Fibroblast of lung (primary cell): ENCODE results near the gene NAGLU. TPM values are rescaled to one million over a fixed set of nuclear protein-coding genes. Genes with fewer than 3 reads are reported as not detected.

ENCODE experiments used
- DNase-seq, 2 donors: peaks; one replicate each; pipeline versions ENCODE4 v3.0.0 to v3.0.0-alpha.2; 2010; ENCODE audit warnings: low read depth in 2 of 2
- H2AFZ ChIP-seq: 2 replicates; pipeline ENCODE4 v1.5.1; 2012; ENCODE audit warnings: low read length, control low read depth, inconsistent platforms
- H3K27ac ChIP-seq: 2 replicates; pipeline ENCODE4 v1.5.1; 2011; ENCODE audit warnings: low read length, control low read depth; ENCODE audit not compliant: insufficient read depth
- H3K27me3 ChIP-seq: 2 replicates; pipeline ENCODE4 v1.5.1; 2011; ENCODE audit warnings: mild to moderate bottlenecking, low read length; ENCODE audit not compliant: control insufficient read depth, insufficient read depth
- H3K36me3 ChIP-seq: 2 replicates; pipeline ENCODE4 v1.5.1; 2011; ENCODE audit warnings: low read length; ENCODE audit not compliant: control insufficient read depth, insufficient read depth
- H3K4me1 ChIP-seq: 2 replicates; pipeline ENCODE4 v1.5.1; 2011; ENCODE audit warnings: low read length; ENCODE audit not compliant: control insufficient read depth, insufficient read depth; ENCODE audit errors: extremely low read depth
- H3K4me2 ChIP-seq: 2 replicates; pipeline ENCODE4 v1.5.1; 2011; ENCODE audit warnings: low read length, control low read depth; ENCODE audit not compliant: insufficient read depth; ENCODE audit errors: extremely low read depth
- H3K4me3 ChIP-seq, 4 experiments: fragments of 200-600 bp in 1 of 4; sonication (generic) in 1 of 4; replicated peaks in 1 of 4; 2 replicates each; pipeline ENCODE4 v1.5.1; 2011 to 2016; ENCODE audit warnings: low read length in 4 of 4, low read depth in 3 of 4, mild to moderate bottlenecking in 3 of 4, control low read depth in 2 of 4, inconsistent platforms in 1 of 4, mixed read lengths in 1 of 4; ENCODE audit not compliant: insufficient read depth in 1 of 4; ENCODE audit errors: control extremely low read depth in 1 of 4
- H3K79me2 ChIP-seq: 2 replicates; pipeline ENCODE4 v1.5.1; 2012; ENCODE audit warnings: mild to moderate bottlenecking, low read length, inconsistent platforms; ENCODE audit not compliant: control insufficient read depth, insufficient read depth
- H3K9ac ChIP-seq: 2 replicates; pipeline ENCODE4 v1.5.1; 2011; ENCODE audit warnings: mild to moderate bottlenecking, low read length, control low read depth; ENCODE audit not compliant: insufficient read depth
- H3K9me3 ChIP-seq: 2 replicates; pipeline ENCODE4 v1.5.1; 2012; ENCODE audit warnings: low read depth, low read length; ENCODE audit not compliant: control insufficient read depth, insufficient read depth
- H4K20me1 ChIP-seq: 2 replicates; pipeline ENCODE4 v1.5.1; 2011; ENCODE audit warnings: low read length; ENCODE audit not compliant: control insufficient read depth, insufficient read depth; ENCODE audit errors: extremely low read depth
- CTCF ChIP-seq, 2 donors: IDR thresholded peaks in 1 of 2; conservative IDR thresholded peaks in 1 of 2; 1 replicate in 1 of 2; 2 replicates in 1 of 2; pipeline ENCODE4 v1.5.1; 2011 to 2012; ENCODE audit warnings: low read length in 2 of 2, control low read depth in 1 of 2, inconsistent platforms in 1 of 2, low read depth in 1 of 2, mild to moderate bottlenecking in 1 of 2
- EZH2 ChIP-seq: IDR thresholded peaks from 2 replicates; pipeline ENCODE4 v1.5.1; 2012; ENCODE audit warnings: low read length, control low read depth, mild to moderate bottlenecking; ENCODE audit errors: missing control alignments
- polyA plus RNA-seq, 2 donors: library from polyadenylated mRNA; depleted of rRNA in 1 of 2; stranded (reverse) in 1 of 2; unstranded in 1 of 2; fragments of >200 nt; gene quantifications; 2 replicates each; pipeline ENCODE4 v1.2.1, GENCODE V29; 2011 to 2012; ENCODE audit warnings: missing spikeins in 1 of 2
- total RNA-seq: library from RNA; depleted of rRNA; stranded (reverse); fragments of >200 nt; gene quantifications from 2 replicates; pipeline ENCODE4 v1.2.1, GENCODE V29; 2014

NAGLU gene
- total and polyA plus RNA-seq, 2 donors (not counting 1 experiment from before 2014, with no cell fraction given) = 19.5 to 31.9 TPM

- no peaks in the 10 kb centered on the region for H3K9me3 ChIP-seq
- peaks cover 11% of the 10 kb centered on the region for H3K4me1 ChIP-seq
- H3K4me2 ChIP-seq = peak overlapping the region; percentile 89
- TF ChIP-seq CTCF (conservative IDR thresholded peaks at IDR 0.05 in 1 of 2, IDR thresholded peaks at IDR 0.05 in 1 of 2; ENCODE audit: low read depth in 1 of 2, low read length in 2 of 2) (no peak), EZH2 (no peak)
- peak overlapping the region; percentile 82 for H3K9ac ChIP-seq
- DNase-seq = peak; percentile 79 to 84
- peak overlapping the region; percentile 7 for H2AFZ ChIP-seq
- peaks cover 12% of the 10 kb centered on the region for H3K36me3 ChIP-seq
- H3K4me3 ChIP-seq = peak overlapping the region; percentile 76 to 85 (median 78)
- no peaks in the 10 kb centered on the region for H4K20me1 ChIP-seq
- H3K27ac ChIP-seq = peak overlapping the region; percentile 70
- peaks cover 9% of the 10 kb centered on the region for H3K79me2 ChIP-seq
- H3K27me3 ChIP-seq = no peaks in the 10 kb centered on the region
These were observed 523 bp downstream of the NAGLU start for GRCh38 chr17:42536372-42537155.

- H3K9ac ChIP-seq = peak overlapping the region; percentile 82
- H2AFZ ChIP-seq = no peak overlapping the region
- no peaks in the 10 kb centered on the region for H4K20me1 ChIP-seq
- peak overlapping the region; percentile 70 for H3K27ac ChIP-seq
- no peak for DNase-seq
- peak overlapping the region; percentile 76 to 85 (median 78) for H3K4me3 ChIP-seq
- peaks cover 12% of the 10 kb centered on the region for H3K36me3 ChIP-seq
- H3K9me3 ChIP-seq = no peaks in the 10 kb centered on the region
- TF ChIP-seq CTCF (conservative IDR thresholded peaks at IDR 0.05 in 1 of 2, IDR thresholded peaks at IDR 0.05 in 1 of 2; ENCODE audit: low read depth in 1 of 2, low read length in 2 of 2) (no peak), EZH2 (no peak)
- peak overlapping the region; percentile 89 for H3K4me2 ChIP-seq
- no peaks in the 10 kb centered on the region for H3K27me3 ChIP-seq
- peaks cover 9% of the 10 kb centered on the region for H3K79me2 ChIP-seq
- peaks cover 11% of the 10 kb centered on the region for H3K4me1 ChIP-seq
These were observed 1.2 kb downstream of the NAGLU start for GRCh38 chr17:42537156-42537805.

- no peak for DNase-seq
- H3K27ac ChIP-seq = no peak overlapping the region
- no peaks in the 10 kb centered on the region for H4K20me1 ChIP-seq
- peak overlapping the region in 1 of 4 experiments; percentile 14 for H3K4me3 ChIP-seq
- H3K79me2 ChIP-seq = peaks cover 9% of the 10 kb centered on the region
- no peak overlapping the region for H3K9ac ChIP-seq
- peaks cover 11% of the 10 kb centered on the region for H3K4me1 ChIP-seq
- peaks cover 12% of the 10 kb centered on the region for H3K36me3 ChIP-seq
- no peak for TF ChIP-seq CTCF (conservative IDR thresholded peaks at IDR 0.05 in 1 of 2, IDR thresholded peaks at IDR 0.05 in 1 of 2; ENCODE audit: low read depth in 1 of 2, low read length in 2 of 2)
- no peak for TF ChIP-seq EZH2
- H3K4me2 ChIP-seq = no peak overlapping the region
- no peaks in the 10 kb centered on the region for H3K9me3 ChIP-seq
- H2AFZ ChIP-seq = no peak overlapping the region
- no peaks in the 10 kb centered on the region for H3K27me3 ChIP-seq
These were observed 1.9 kb downstream of the NAGLU start for GRCh38 chr17:42537826-42538451.
